Nephron (organoid): ENCODE measurements around the gene PPCDC.

Source experiments
- H3K27ac Mint-ChIP-seq, 3 experiments: 2 replicates each; pipeline ENCODE4 v1.8.0; 2020; ENCODE audit warnings: mixed read lengths in 3 of 3, mild to moderate bottlenecking in 2 of 3, moderate library complexity in 1 of 3
- H3K27me3 Mint-ChIP-seq: 2 replicates; pipeline ENCODE4 v1.8.0; 2021; ENCODE audit warnings: low read depth, mild to moderate bottlenecking, moderate library complexity, mixed read lengths
- H3K36me3 Mint-ChIP-seq: 2 replicates; pipeline ENCODE4 v1.8.0; 2020; ENCODE audit warnings: low read depth, mixed read lengths
- H3K4me1 Mint-ChIP-seq: 2 replicates; pipeline ENCODE4 v1.8.0; 2020; ENCODE audit warnings: mixed read lengths
- H3K4me3 Mint-ChIP-seq, 3 experiments: 2 replicates each; pipeline ENCODE4 v1.8.0; 2020; ENCODE audit warnings: mild to moderate bottlenecking in 3 of 3, mixed read lengths in 3 of 3, moderate library complexity in 2 of 3
- H3K9me3 Mint-ChIP-seq: 2 replicates; pipeline ENCODE4 v1.8.0; 2020; ENCODE audit warnings: mixed read lengths
- CTCF ChIP-seq, 3 experiments: fragments of 200-600 bp; sonication (generic); IDR thresholded peaks; one replicate each; pipeline ENCODE4 v1.5.0; 2021; ENCODE audit warnings: antibody characterized with exemption in 3 of 3; ENCODE audit not compliant: unreplicated experiment in 3 of 3

Gene PPCDC

GRCh38 chr15:75023181-75023871 is at the start of gene PPCDC:
TSS of gene PPCDC (plus strand) at chr15:75023590. CDS start at chr15:75028319, 4,729 bp downstream.
- peaks cover 13% of the 10 kb centered on the region for H3K4me1 Mint-ChIP-seq
- H3K27me3 Mint-ChIP-seq: no peaks in the 10 kb centered on the region
- no peak for TF ChIP-seq CTCF (IDR thresholded peaks at IDR 0.05; ENCODE audit: unreplicated experiment in 3 of 3)
- H3K4me3 Mint-ChIP-seq: peak within 1 kb of the TSS; percentile 99 to 100 (median 99)
- H3K9me3 Mint-ChIP-seq: no peaks in the 10 kb centered on the region
- no peaks in the 10 kb centered on the region for H3K36me3 Mint-ChIP-seq
- H3K27ac Mint-ChIP-seq: peak within 1 kb of the TSS; percentile 93 to 98 (median 96)

- H3K4me3 Mint-ChIP-seq: no peak overlapping the region
Measured at GRCh38 chr15:74976159-74976558, 47.2 kb upstream of the PPCDC start.

GRCh38 chr15:74977599-74977998 is 45.8 kb upstream of the PPCDC start:
- no peak overlapping the region for H3K4me3 Mint-ChIP-seq
- H3K27ac Mint-ChIP-seq: no peak overlapping the region
- no peak for TF ChIP-seq CTCF (IDR thresholded peaks at IDR 0.05; ENCODE audit: unreplicated experiment in 3 of 3)
- no peaks in the 10 kb centered on the region for H3K4me1 Mint-ChIP-seq
- peaks cover 4% of the 10 kb centered on the region for H3K9me3 Mint-ChIP-seq
- H3K27me3 Mint-ChIP-seq: peaks cover 19% of the 10 kb centered on the region
- H3K36me3 Mint-ChIP-seq: no peaks in the 10 kb centered on the region

More at GRCh38 chr15:74976159-74976558, 47.2 kb upstream of the PPCDC start:
- peaks cover 12% of the 10 kb centered on the region for H3K27me3 Mint-ChIP-seq
- H3K4me1 Mint-ChIP-seq: no peaks in the 10 kb centered on the region
- no peak for TF ChIP-seq CTCF (IDR thresholded peaks at IDR 0.05; ENCODE audit: unreplicated experiment in 3 of 3)
- no peak overlapping the region for H3K27ac Mint-ChIP-seq
- H3K36me3 Mint-ChIP-seq: no peaks in the 10 kb centered on the region
- peaks cover 4% of the 10 kb centered on the region for H3K9me3 Mint-ChIP-seq

- TF ChIP-seq CTCF (IDR thresholded peaks at IDR 0.05; ENCODE audit: unreplicated experiment in 3 of 3): no peak
- Mint-ChIP-seq H3K27me3 (peaks cover 20% of the 10 kb centered on the region), H3K4me1 (no peaks in the 10 kb centered on the region), H3K9me3 (no peaks in the 10 kb centered on the region), H3K4me3 (no peak overlapping the region), H3K27ac (no peak overlapping the region), H3K36me3 (no peaks in the 10 kb centered on the region)
Measured at GRCh38 chr15:74978077-74978476, 45.3 kb upstream of the PPCDC start.

- TF ChIP-seq CTCF (IDR thresholded peaks at IDR 0.05; ENCODE audit: unreplicated experiment in 3 of 3): no peak
- peaks cover 21% of the 10 kb centered on the region for H3K27me3 Mint-ChIP-seq
- no peaks in the 10 kb centered on the region for H3K4me1 Mint-ChIP-seq
- H3K4me3 Mint-ChIP-seq: no peak overlapping the region
- H3K27ac Mint-ChIP-seq: no peak overlapping the region
- no peaks in the 10 kb centered on the region for H3K9me3 Mint-ChIP-seq
- H3K36me3 Mint-ChIP-seq: no peaks in the 10 kb centered on the region
Measured at GRCh38 chr15:74978503-74978902, 44.9 kb upstream of the PPCDC start.

GRCh38 chr15:74982183-74982582 is 41.2 kb upstream of the PPCDC start:
- H3K4me3 Mint-ChIP-seq: no peak overlapping the region
- no peak overlapping the region for H3K27ac Mint-ChIP-seq
- H3K4me1 Mint-ChIP-seq: no peaks in the 10 kb centered on the region
- TF ChIP-seq CTCF (IDR thresholded peaks at IDR 0.05; ENCODE audit: unreplicated experiment in 3 of 3): no peak
- peaks cover 48% of the 10 kb centered on the region for H3K27me3 Mint-ChIP-seq
- H3K9me3 Mint-ChIP-seq: no peaks in the 10 kb centered on the region
- no peaks in the 10 kb centered on the region for H3K36me3 Mint-ChIP-seq
